Gastroesophageal sphincter (tissue), 4 donors: ENCODE data around the gene PPM1H. TPM values are rescaled to one million over a fixed set of nuclear protein-coding genes. Genes with fewer than 3 reads are reported as not detected.

Source experiments
- ATAC-seq: fragments of 150-250 bp; one replicate; pipeline ENCODE4 v1.9.1; 2016; ENCODE audit warnings: mild to moderate bottlenecking, moderate library complexity
- H3K27ac ChIP-seq, 4 donors: fragments of 200-600 bp; sonication (generic) in 3 of 4; 1 replicate in 3 of 4; 2 replicates in 1 of 4; pipeline ENCODE4 v1.5.1; 2016 to 2019
- H3K27me3 ChIP-seq: fragments of 200-600 bp; sonication (generic); one replicate; pipeline ENCODE4 v1.5.1; 2019
- H3K36me3 ChIP-seq, 2 donors: fragments of 200-600 bp; sonication (generic); one replicate each; pipeline ENCODE4 v1.5.1; 2019; ENCODE audit warnings: control low read depth in 1 of 2
- H3K4me1 ChIP-seq, 3 donors: fragments of 200-600 bp; sonication (generic); 1 replicate in 2 of 3; 2 replicates in 1 of 3; pipeline ENCODE4 v1.5.1; 2016 to 2019; ENCODE audit warnings: control low read depth in 2 of 3
- H3K4me3 ChIP-seq, 2 donors: fragments of 200-600 bp; sonication (generic); one replicate each; pipeline ENCODE4 v1.5.1; 2019; ENCODE audit warnings: mild to moderate bottlenecking in 1 of 2, moderate library complexity in 1 of 2
- H3K9me3 ChIP-seq, 3 donors: fragments of 200-600 bp; sonication (generic); one replicate each; pipeline ENCODE4 v1.5.1; 2017 to 2019; ENCODE audit warnings: control low read depth in 2 of 3
- EP300 ChIP-seq: sonication (generic); formaldehyde crosslinking; IDR thresholded peaks from one replicate; pipeline ENCODE4 v1.6.1; 2017; ENCODE audit warnings: antibody characterized with exemption, mild to moderate bottlenecking
- POLR2A ChIP-seq, 2 donors: fragments of 450-650 bp; IDR thresholded peaks; one replicate each; pipeline ENCODE4 v1.6.1; 2017; ENCODE audit warnings: antibody characterized with exemption in 2 of 2, mild to moderate bottlenecking in 2 of 2, moderate library complexity in 1 of 2
- POLR2AphosphoS5 ChIP-seq: sonication (generic); formaldehyde crosslinking; IDR thresholded peaks from one replicate; pipeline ENCODE4 v1.6.1; 2017; ENCODE audit warnings: antibody characterized with exemption
- WGBS, 2 donors: methylation state at CpG; one replicate each; pipeline ENCODE4 v1.1.5; 2018; ENCODE audit warnings: low coverage in 1 of 2; 5-methylcytosine and 5-hydroxymethylcytosine counted together
- total RNA-seq, 4 donors: library from RNA; depleted of rRNA; stranded (reverse); fragments of >200 nt; gene quantifications; one replicate each; pipeline ENCODE4 v1.1.0, GENCODE V29; 2016
- TF ChIP-seq, protein P1 (sequence below), 4 experiments: fragments of 200-600 bp in 2 of 4; fragments of 450-650 bp in 2 of 4; sonication (generic) in 1 of 4; IDR thresholded peaks; one replicate each; pipeline ENCODE4 v1.5.1; 2017 to 2019; ENCODE audit warnings: antibody characterized with exemption in 4 of 4, mild to moderate bottlenecking in 2 of 4, moderate library complexity in 2 of 4

The PPM1H gene
- total RNA-seq, 4 donors from 2014 or later, result 1.3 to 1.9 (median 1.6) TPM

DNA sequence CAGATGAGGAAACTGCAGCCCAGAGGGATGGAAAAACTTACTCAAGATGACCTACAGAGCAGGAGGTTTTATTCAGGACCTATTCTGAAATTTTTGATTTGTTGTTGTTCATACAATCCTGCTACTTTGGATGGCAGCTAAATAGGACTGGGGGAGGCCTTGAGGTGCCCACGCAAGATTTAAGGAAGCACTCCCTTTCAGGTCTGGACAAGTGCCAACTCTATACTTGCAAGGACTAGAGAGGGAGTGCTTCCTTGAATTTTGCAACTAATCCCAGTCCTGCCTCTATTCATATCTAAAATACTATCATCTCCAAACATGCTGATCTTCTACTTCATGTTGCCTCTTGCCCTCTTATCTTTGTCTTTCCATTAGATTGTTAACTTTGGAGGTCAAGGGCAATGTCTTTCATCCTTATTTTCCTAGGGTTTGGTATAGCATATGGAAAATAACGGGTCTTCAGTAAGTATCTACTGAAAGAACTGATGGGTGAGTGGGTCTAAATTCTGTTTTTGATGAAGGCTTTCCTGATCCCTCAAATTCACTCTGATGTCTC, 28.6 kb upstream of the PPM1H start:
- TF ChIP-seq, protein P1, sequence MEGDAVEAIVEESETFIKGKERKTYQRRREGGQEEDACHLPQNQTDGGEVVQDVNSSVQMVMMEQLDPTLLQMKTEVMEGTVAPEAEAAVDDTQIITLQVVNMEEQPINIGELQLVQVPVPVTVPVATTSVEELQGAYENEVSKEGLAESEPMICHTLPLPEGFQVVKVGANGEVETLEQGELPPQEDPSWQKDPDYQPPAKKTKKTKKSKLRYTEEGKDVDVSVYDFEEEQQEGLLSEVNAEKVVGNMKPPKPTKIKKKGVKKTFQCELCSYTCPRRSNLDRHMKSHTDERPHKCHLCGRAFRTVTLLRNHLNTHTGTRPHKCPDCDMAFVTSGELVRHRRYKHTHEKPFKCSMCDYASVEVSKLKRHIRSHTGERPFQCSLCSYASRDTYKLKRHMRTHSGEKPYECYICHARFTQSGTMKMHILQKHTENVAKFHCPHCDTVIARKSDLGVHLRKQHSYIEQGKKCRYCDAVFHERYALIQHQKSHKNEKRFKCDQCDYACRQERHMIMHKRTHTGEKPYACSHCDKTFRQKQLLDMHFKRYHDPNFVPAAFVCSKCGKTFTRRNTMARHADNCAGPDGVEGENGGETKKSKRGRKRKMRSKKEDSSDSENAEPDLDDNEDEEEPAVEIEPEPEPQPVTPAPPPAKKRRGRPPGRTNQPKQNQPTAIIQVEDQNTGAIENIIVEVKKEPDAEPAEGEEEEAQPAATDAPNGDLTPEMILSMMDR (IDR thresholded peaks at IDR 0.05), result no peak
- TF ChIP-seq EP300 (no peak), POLR2AphosphoS5 (no peak), POLR2A (IDR thresholded peaks at IDR 0.05) (no peak)
- no peak for ATAC-seq
- Histone ChIP-seq H3K27me3 (no peaks in the 10 kb centered on the region), H3K4me1 (no peaks in the 10 kb centered on the region), H3K4me3 (no peak overlapping the region), H3K9me3 (no peaks in the 10 kb centered on the region), H3K36me3 (no peaks in the 10 kb centered on the region), H3K27ac (no peak overlapping the region)
- WGBS, 2 donors, result 72 to 92% methylated on average over 2 of the region's 2 CpGs

DNA sequence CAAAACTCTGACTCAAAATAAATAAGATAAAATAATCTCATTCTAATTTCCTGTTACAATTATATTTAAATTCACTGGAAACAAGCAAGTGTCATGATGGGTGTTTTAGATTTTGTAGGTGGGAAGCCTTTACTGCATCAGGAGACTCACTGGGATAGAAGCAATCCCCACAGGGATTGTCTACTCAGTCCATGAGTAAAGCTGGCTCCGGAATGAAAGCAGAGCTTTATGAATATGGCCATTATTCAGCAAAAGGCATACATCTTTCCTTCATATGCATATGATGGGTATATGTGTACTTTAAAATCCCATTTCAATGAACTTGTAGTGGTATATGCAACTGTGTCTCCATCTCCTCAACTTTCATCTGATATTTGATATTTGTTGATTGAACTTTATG, 25.4 kb upstream of the PPM1H start:
- TF ChIP-seq, protein P1 (IDR thresholded peaks at IDR 0.05), result no peak
- no peak for TF ChIP-seq POLR2A (IDR thresholded peaks at IDR 0.05)
- no peak for TF ChIP-seq POLR2AphosphoS5
- no peak for TF ChIP-seq EP300
- Histone ChIP-seq H3K4me1 (no peaks in the 10 kb centered on the region), H3K4me3 (no peak overlapping the region), H3K27ac (no peak overlapping the region), H3K9me3 (no peaks in the 10 kb centered on the region), H3K27me3 (no peaks in the 10 kb centered on the region), H3K36me3 (no peaks in the 10 kb centered on the region)
- no peak for ATAC-seq
- 57 to 89% methylated on average over 1 of the region's 1 CpG for WGBS, 2 donors

DNA sequence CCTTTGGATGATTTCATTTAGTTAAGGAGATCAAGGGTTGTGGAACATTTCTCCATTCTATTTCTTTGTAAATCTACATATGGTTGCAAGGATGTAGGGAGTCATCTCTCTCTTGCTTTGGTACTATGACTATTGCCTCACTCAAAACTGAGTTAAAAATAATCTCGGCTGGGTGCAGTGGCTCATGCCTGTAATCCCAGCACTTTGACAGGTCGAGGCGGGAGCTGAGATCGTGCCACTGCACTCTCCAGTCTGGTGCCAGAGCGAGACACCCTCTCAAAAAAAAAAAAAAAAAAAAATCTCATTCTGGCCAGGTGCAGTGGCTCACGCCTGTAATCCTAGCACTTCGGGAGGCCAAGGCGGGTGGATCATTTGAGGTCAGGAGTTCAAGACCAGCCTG, 24.8 kb upstream of the PPM1H start:
- H3K4me1 ChIP-seq, result no peaks in the 10 kb centered on the region
- H3K4me3 ChIP-seq, result no peak overlapping the region
- WGBS, 2 donors, result 66 to 100% methylated on average over 2 to 4 of the region's 8 CpGs
- TF ChIP-seq, protein P1 (IDR thresholded peaks at IDR 0.05), result no peak
- TF ChIP-seq POLR2AphosphoS5, result no peak
- TF ChIP-seq POLR2A (IDR thresholded peaks at IDR 0.05), result no peak
- TF ChIP-seq EP300, result no peak
- ATAC-seq, result no peak
- H3K27me3 ChIP-seq, result no peaks in the 10 kb centered on the region
- H3K36me3 ChIP-seq, result no peaks in the 10 kb centered on the region
- H3K9me3 ChIP-seq, result no peaks in the 10 kb centered on the region
- H3K27ac ChIP-seq, result no peak overlapping the region

DNA sequence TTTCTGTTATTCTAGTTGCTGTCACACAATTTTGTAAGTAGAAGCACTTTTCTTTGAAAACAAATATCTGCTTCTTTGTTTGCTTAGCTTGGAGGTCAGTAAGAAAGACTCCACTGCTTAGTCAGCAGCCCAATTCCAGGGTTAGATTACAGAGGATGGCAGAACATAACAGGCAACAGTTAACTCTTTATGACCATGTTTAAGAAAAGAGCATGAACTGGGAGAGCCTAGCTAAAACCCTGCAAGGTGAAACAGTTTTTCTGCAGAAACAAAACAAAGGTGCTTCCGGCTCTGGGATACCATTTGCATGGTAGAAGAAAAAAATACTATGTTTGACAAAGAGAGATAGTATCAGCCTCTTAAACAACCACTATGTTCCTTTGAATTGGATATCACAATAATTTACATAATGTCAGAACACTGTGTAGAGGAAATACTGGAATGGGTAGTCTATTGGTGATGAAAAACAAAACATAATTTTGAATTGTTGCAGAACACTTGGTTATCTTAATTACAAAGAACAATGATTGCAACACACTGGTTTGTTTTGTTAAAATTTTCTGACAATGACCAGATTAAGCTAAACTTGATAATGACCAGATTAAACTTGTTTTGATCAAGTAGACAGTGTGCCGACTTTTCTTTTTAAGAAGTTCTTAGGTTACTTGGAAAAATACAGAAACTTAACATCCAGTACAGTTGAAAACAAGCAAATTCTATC, 22.4 kb upstream of the PPM1H start:
- TF ChIP-seq POLR2AphosphoS5 (no peak), POLR2A (IDR thresholded peaks at IDR 0.05) (no peak), EP300 (no peak)
- TF ChIP-seq, protein P1 (IDR thresholded peaks at IDR 0.05), result no peak
- no peak overlapping the region for H3K27ac ChIP-seq
- H3K27me3 ChIP-seq, result no peaks in the 10 kb centered on the region
- H3K36me3 ChIP-seq, result no peaks in the 10 kb centered on the region
- no peak overlapping the region for H3K4me3 ChIP-seq
- H3K4me1 ChIP-seq, result no peaks in the 10 kb centered on the region
- WGBS, 2 donors, result 47 to 63% methylated on average over 2 of the region's 2 CpGs
- ATAC-seq, result no peak
- H3K9me3 ChIP-seq, result no peaks in the 10 kb centered on the region

DNA sequence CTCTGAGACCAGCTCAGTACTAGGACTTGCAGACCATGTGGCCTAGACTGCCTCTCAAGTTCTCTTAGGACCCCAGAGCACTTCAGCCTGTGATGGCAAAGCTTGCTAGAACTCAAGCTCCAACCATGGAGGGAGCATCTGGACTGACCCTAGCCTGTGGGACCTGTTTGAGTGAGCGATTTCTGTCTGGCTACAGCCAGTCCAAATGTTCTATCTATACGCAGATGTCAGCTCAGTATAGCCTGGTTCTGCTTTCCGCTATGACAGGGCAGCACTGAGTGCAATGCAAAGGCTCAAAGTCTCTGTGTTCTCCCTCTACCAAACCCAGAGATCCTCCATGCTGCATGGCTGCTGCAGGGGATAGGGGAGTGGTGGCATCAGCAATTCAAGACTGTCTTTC, 20.7 kb upstream of the PPM1H start:
- Histone ChIP-seq H3K9me3 (no peaks in the 10 kb centered on the region), H3K4me3 (no peak overlapping the region), H3K4me1 (no peaks in the 10 kb centered on the region), H3K27ac (no peak overlapping the region), H3K36me3 (no peaks in the 10 kb centered on the region), H3K27me3 (no peaks in the 10 kb centered on the region)
- no CpG with 5 or more reads among the region's 3 CpGs for WGBS, 2 donors
- no peak for ATAC-seq
- no peak for TF ChIP-seq POLR2AphosphoS5
- TF ChIP-seq, protein P1 (IDR thresholded peaks at IDR 0.05), result no peak
- TF ChIP-seq EP300, result no peak
- TF ChIP-seq POLR2A (IDR thresholded peaks at IDR 0.05), result no peak
